ENCODE results near the gene TRPM2.
"Not testable (repeated sequence)": the region's sequence is repeated elsewhere in the genome, so short reads cannot be mapped to it uniquely, and the experiment has no call there.

Gene TRPM2

DNA sequence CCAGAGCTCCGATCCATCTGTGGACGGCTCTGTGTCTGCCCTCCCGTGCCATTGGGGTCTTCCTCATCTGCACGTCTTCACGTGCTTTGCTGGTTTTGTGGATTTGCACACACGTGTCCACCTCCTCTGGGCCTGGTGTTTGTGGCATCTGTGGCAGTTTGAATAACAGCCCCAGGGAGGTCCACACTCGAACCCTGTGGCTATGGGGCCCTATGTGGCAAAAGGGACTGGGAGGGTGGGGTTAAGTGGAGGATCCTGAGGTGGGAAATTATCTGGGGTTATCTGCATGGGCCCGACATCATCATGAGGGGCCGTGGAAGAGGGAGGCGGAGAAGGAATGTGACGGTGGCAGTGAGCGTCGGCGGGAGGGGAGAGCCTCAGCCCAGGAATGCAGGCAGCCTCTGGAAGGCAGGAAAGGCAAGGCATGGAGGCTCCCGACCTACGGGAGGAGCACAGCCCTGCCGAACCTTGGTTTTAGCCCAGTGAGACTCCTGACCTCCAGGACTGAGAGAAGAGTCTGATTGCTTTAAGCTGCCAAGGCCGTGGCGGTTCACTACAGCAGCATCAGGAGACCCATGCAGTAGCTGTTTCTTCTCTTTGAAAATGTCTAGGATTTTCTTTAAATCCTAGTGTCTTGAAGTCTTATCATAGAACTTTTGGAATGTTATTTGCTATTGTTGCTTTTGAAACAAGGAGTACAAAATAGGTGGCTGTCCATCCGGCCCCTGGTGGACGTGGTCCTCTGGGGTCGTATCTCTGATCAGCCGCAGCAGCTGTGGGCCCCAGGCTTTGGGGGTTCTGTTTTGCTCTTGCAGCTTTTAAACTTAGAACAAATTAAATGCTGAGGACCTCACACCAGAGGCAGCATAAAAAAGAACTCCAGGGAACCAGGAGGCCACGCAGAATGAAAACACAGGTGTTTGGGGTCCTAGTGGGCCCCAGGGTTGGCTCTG, 61.9 kb downstream of the TRPM2 start:
- TF ChIP-seq GATA1 (IDR thresholded peaks at IDR 0.05; ENCODE audit: low read depth, low read length), result no peak
- no peak for TF ChIP-seq POLR2A (IDR thresholded peaks at IDR 0.05; ENCODE audit: low read length)
- no peak for DNase-seq

DNA sequence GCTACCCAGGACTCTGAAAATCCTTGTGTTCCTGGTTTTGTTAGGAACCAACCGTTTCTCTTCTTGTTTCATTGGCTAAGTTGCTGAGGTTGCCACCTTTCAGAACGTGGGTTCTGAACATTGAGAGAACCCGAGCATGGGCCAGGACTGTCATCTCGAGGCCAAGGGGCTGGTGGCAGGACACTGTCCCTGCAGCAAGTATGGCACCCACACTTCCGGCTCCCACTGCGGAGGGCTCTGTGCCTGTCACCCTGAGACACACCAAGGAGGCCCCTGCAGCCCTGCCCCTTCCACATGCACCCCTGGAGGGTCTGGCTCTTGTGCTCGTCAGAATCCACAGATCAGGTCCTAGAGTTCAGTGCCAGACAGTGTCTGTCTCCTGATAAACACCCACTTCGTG, 62.8 kb downstream of the TRPM2 start:
- TF ChIP-seq GATA1 (IDR thresholded peaks at IDR 0.05; ENCODE audit: low read depth, low read length) (no peak), POLR2A (IDR thresholded peaks at IDR 0.05; ENCODE audit: low read length) (no peak)
- DNase-seq, result no peak

DNA sequence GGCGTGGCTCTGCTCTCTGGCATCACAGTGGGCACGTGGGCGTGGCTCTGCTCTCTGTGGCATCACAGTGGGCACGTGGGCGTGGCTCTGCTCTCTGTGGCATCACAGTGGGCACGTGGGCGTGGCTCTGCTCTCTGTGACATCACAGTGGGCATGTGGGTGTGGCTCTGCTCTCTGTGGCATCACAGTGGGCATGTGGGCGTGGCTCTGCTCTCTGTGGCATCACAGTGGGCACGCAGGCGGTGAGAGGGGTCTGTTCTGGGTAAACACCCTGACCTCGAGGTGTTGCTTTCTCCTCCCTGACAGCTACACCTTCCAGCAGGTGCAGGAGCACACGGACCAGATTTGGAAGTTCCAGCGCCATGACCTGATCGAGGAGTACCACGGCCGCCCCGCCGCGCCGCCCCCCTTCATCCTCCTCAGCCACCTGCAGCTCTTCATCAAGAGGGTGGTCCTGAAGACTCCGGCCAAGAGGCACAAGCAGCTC, 64.2 kb downstream of the TRPM2 start:
- not testable (repeated sequence) for DNase-seq

DNA sequence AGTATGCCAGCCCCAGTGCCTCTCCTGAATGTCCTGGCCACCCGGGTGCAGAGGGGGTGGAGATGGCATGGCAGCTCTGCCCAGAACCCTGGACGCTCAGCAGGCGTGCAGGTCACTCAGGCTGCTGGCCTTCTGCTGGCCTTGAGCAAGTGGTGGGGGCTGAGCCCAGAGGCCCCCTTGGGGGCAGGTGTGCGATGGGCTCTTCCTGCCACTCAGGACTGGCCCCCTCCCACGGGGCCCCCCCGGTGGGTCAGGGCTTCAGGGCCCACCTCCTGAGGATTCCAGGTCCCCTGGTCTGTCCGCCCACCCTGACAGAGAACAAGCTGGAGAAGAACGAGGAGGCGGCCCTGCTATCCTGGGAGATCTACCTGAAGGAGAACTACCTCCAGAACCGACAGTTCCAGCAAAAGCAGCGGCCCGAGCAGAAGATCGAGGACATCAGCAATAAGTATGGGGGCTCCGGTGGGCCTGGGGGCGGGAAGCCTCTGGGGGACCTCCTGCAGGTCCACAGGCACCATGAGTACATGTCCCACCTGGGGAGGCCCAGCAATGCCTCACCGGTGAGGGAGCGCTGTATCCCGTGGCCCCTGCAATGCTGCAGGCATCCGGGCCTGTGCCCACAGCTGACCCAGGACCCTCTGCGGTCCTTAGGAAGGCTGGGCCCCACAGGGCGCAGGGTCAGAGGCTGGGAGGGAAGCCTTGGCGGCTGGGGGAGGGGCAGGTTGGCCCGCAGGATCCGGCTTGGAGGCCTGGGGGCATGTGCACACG, 64.9 kb downstream of the TRPM2 start:
- TF ChIP-seq GATA1 (IDR thresholded peaks at IDR 0.05; ENCODE audit: low read depth, low read length), result no peak
- no peak for TF ChIP-seq POLR2A (IDR thresholded peaks at IDR 0.05; ENCODE audit: low read length)

DNA sequence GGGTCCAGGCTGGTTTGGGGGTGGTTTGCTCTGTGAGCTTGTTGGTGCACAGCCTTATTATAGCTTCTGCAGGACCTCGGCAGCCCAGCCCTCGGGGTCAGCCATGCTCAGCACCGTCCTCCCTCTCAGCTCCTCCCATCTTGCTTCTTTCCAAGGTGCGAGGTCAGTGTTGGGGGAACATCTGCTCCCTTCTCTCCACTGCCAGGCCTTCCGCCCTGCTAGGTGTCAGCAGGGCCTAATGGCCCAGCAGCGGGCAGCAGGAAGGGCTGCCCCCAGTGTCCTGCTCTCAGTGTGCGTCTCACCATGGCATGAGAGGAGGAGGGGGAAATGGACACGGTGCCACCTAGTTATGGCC, 65.4 kb downstream of the TRPM2 start:
- TF ChIP-seq POLR2A (IDR thresholded peaks at IDR 0.05; ENCODE audit: low read length), result no peak
- DNase-seq, result no peak

More for the DNA sequence above, 64.9 kb downstream of the TRPM2 start:
- DNase-seq, result no peak

DNA sequence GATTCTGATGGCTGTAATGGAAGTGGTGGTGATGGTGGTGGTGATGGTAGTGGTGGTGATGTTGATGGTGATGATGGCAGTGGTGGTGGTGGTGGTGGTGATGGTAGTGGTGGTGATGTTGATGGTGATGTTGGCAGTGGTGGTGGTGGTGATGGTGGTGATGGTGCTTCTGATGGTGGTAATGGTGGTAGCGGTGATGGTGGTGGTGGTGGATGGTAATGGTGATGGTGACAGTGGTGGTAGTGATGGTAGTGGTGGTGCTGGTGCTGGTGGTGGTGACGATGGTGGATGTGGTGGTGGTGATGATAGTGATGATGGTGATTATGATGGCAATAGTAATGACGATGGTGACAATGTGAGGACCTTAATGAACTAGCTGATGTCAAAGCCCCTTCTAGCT, 66.3 kb downstream of the TRPM2 start:
- no peak for TF ChIP-seq GATA1 (IDR thresholded peaks at IDR 0.05; ENCODE audit: low read depth, low read length)
- TF ChIP-seq POLR2A (IDR thresholded peaks at IDR 0.05; ENCODE audit: low read length), result no peak
- DNase-seq, result no peak

DNA sequence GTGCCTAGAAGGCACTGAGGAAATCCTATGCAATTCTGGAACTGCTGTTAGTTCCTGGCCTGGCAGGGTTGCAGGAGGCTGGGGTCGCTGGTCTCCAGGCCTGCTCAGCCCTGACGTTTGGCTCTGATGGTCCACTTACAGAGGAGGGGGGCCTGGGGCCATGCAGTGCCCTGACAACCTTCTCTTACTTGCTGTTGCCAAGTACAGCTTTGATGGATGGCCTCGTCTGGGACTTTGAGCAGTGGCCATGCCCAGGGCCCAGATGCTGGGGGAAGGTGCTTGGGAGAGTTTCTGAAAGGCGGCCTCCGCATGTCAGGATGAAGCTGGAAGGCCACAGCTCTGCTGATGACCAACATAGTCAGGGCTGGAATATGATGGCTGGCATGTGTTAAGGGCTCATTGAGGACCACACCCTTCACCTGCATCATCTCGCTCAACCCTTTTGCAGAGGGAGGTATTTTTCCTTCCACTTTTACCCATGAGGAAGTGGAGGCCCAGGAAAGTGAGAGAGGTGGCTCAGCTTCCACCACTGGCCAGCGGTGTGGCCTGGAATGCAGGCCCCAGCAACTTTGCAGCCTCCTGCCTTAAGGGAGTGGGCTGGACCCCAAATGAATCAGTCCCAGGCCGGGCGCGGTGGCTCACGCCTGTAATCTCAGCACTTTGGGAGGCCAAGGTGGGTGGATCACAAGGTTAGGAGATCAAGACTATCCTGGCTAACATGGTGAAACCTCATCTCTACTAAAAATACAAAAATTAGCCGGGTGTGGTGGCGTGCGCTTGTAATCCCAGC, 67.2 kb downstream of the TRPM2 start:
- DNase-seq, result no peak
- TF ChIP-seq GATA1 (IDR thresholded peaks at IDR 0.05; ENCODE audit: low read depth, low read length), result no peak
- no peak for TF ChIP-seq POLR2A (IDR thresholded peaks at IDR 0.05; ENCODE audit: low read length)

DNA sequence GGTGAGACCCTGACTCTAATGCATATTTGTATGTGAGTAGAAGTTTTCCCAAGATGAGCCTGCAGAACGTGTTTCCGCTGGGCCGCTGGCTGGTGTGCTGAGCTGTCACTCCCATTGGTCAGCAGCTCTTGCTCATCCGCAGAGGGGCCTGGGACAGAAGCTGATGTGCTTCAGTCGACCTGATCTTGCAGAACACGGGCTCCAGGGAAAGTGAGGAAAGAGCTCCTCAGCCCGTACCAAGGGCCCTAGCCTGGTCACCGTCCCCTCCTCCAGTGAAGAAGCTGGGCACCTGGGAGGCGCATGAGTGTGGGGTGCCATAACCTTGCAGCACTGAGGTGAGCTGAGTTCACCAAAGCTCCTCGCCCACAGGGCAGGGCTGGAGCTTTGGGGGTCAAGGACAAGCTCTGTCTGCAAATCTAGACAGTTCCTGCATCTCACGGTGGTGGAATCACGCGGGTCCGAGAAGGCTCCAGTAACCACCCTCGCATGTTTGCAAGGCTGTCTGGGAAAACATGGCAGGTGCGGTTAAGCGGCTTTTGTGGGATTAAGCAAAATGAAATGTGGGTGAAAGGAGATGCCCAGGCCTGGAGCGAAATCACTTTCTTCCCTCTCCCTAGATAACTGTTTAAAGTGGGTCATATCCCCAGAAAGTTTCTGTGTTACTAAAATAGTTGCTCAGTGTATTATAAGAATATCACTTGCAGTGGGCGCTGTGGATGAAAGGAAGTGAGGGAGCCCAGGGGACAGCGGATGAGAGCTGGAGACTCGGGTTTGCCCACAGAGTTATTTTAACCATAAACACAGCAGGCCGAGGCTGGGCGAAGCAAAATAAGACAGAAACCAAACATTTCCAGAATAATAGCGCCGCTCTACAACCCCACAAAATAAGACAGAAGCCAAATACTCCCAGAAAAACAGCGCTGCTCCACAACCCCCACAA, 68.8 kb downstream of the TRPM2 start:
- no peak for DNase-seq
- no peak for TF ChIP-seq GATA1 (IDR thresholded peaks at IDR 0.05; ENCODE audit: low read depth, low read length)
- TF ChIP-seq POLR2A (IDR thresholded peaks at IDR 0.05; ENCODE audit: low read length), result no peak

DNA sequence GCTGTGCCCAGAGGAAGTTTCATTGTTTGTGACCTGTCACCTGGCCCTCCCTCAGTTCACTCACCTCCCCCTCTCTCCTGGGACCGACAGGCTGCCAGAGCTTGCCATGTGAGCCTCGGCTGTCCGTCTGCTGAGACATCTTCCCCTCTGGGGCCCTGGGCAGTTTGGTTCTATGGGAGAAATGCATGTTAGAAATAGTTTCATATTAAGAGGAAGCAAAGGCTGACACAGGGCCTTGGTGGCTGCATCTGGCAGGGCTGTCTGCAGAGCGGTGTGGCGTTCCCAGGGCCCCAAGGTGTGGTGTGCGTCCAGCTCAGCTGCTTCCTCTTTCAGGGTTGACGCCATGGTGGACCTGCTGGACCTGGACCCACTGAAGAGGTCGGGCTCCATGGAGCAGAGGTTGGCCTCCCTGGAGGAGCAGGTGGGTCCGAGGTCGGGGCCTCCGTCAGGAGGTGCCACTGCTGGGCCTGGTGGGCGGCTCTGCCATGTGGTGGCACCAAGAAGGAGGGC, 69.9 kb downstream of the TRPM2 start:
- no peak for DNase-seq
- TF ChIP-seq GATA1 (IDR thresholded peaks at IDR 0.05; ENCODE audit: low read depth, low read length), result no peak
- no peak for TF ChIP-seq POLR2A (IDR thresholded peaks at IDR 0.05; ENCODE audit: low read length)

DNA sequence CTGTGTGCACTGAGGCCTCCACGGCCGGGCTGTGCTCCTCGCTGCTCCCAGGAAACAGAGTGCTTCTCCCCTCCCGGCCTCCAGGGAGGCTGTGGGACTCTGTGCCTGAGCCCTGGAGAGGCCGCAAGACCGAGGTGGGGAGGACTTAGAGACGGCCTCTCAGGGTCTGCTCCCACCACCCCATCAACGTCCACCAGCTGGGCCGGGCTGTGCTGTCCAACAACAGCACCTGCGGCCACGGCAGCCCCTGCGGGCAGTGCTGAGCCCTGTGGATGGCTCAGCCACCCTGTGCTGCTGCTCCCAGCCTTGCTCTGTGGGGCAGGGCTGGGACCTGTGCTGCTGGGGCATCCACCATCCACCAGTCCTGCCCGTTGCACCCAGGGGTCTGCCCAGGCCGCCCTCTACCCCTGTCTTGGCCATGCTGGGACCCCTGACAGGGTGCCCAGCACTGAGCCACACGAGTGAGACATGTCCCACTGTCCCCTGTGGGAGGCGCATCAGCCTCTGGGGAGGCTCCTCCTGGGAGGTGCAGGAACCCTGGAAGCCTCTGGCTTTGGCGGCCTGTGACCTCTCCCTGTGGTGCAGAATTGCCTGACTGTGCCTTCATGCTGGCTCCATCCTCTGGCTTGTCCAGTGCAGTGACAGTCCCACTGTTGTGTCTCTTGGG, 70.7 kb downstream of the TRPM2 start:
- DNase-seq, result no peak
- no peak for TF ChIP-seq GATA1 (IDR thresholded peaks at IDR 0.05; ENCODE audit: low read depth, low read length)
- no peak for TF ChIP-seq POLR2A (IDR thresholded peaks at IDR 0.05; ENCODE audit: low read length)

DNA sequence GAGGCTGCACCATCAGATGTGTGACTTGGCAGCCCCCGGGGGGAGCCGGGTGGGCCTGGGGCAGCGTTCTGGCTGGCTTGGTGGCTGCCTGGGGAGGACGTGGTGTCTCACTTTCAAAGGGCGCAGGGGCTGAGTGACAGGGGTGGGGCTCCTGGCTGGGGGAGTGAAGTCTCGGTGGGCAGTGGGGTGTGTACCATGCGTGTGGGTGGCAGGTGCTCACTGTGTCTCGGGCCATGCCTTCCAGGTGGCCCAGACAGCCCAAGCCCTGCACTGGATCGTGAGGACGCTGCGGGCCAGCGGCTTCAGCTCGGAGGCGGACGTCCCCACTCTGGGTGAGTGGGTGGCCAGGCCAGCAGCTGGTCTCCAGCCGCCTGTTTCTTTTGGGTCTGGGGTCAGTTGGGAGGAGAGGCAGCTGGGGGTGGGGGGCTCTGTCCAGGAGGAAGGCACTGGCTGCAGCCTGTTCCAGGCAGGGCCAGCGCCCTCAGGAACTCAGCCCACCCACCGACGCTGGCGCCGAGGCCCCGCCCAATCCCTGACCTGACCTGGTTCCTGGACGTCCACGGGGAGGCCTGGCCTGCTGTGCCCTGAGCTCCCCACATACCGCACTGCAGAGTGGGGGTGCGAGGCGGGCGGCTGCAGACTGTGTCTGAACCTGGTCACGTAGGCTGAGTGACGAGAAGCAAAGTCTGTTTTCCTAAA, 71.3 kb downstream of the TRPM2 start:
- TF ChIP-seq POLR2A (IDR thresholded peaks at IDR 0.05; ENCODE audit: low read length), result no peak
- no peak for TF ChIP-seq GATA1 (IDR thresholded peaks at IDR 0.05; ENCODE audit: low read depth, low read length)
- DNase-seq, result no peak
